NCI-H69 (cell line): ENCODE measurements around the gene NRP1.
"Not testable (repeated sequence)": the region's sequence is repeated elsewhere in the genome, so short reads cannot be mapped to it uniquely, and the experiment has no call there.

Experiments
- DNase-seq: peaks from one replicate; lab custom pipeline; 2025; lab: John Stamatoyannopoulos, UW

The NRP1 gene

GRCh38 chr10:33321516-33321915 lies 13.0 kb downstream of the NRP1 start:
- DNase-seq, result no peak

GRCh38 chr10:33320288-33320687 lies 14.2 kb downstream of the NRP1 start:
- DNase-seq, result no peak

- DNase-seq, result no peak
These were observed 18.6 kb downstream of the NRP1 start for GRCh38 chr10:33315891-33316290.

- peak; percentile 77 for DNase-seq
These were observed 19.5 kb downstream of the NRP1 start for GRCh38 chr10:33314811-33315561.

- no peak for DNase-seq
These were observed 22.8 kb downstream of the NRP1 start for GRCh38 chr10:33311640-33312039.

GRCh38 chr10:33310853-33311252 lies 23.6 kb downstream of the NRP1 start:
- no peak for DNase-seq

- DNase-seq, result no peak
These were observed 25.1 kb downstream of the NRP1 start for GRCh38 chr10:33309406-33309805.

- no peak for DNase-seq
These were observed 26.6 kb downstream of the NRP1 start for GRCh38 chr10:33307835-33308234.

GRCh38 chr10:33306701-33307519 lies 27.6 kb downstream of the NRP1 start:
- DNase-seq, result no peak

- DNase-seq, result no peak
These were observed 28.3 kb downstream of the NRP1 start for GRCh38 chr10:33306126-33306525.

GRCh38 chr10:33304423-33305225 lies 29.8 kb downstream of the NRP1 start:
- DNase-seq, result peak; percentile 2

- DNase-seq, result no peak
These were observed 30.5 kb downstream of the NRP1 start for GRCh38 chr10:33303988-33304387.

GRCh38 chr10:33302208-33302829 lies 32.1 kb downstream of the NRP1 start:
- DNase-seq, result peak; percentile 26

GRCh38 chr10:33301097-33301789 lies 33.2 kb downstream of the NRP1 start:
- DNase-seq, result no peak

GRCh38 chr10:33300544-33300943 lies 33.9 kb downstream of the NRP1 start:
- DNase-seq, result not testable (repeated sequence)

- DNase-seq, result no peak
These were observed 35.6 kb downstream of the NRP1 start for GRCh38 chr10:33298893-33299292.

- no peak for DNase-seq
These were observed 36.4 kb downstream of the NRP1 start for GRCh38 chr10:33298110-33298509.

- DNase-seq, result no peak
These were observed 38.6 kb downstream of the NRP1 start for GRCh38 chr10:33295851-33296250.

- DNase-seq, result no peak
These were observed 40.8 kb downstream of the NRP1 start for GRCh38 chr10:33293531-33294170.

- DNase-seq, result no peak
These were observed 41.4 kb downstream of the NRP1 start for GRCh38 chr10:33293076-33293475.

GRCh38 chr10:33291053-33291592 lies 43.3 kb downstream of the NRP1 start:
- no peak for DNase-seq
